GM18951 (cell line): ENCODE data around the gene MED26.
"Not testable (repeated sequence)": the region's sequence is repeated elsewhere in the genome, so short reads cannot be mapped to it uniquely, and the experiment has no call there.

Experiments
- POLR2A ChIP-seq: IDR thresholded peaks from 4 replicates; pipeline ENCODE4 v1.6.1; 2011; ENCODE audit warnings: mild to moderate bottlenecking; ENCODE audit not compliant: insufficient read length, insufficient read depth; ENCODE audit errors: extremely low read depth
- in situ Hi-C: fragments of 300-500 bp; cut with MboI; formaldehyde crosslinking; loops from one replicate; pipeline ENCODE4 v1.12.0; 2022; ENCODE audit warnings: low sequenced_read_pairs, mixed read lengths, inconsistent platforms; ENCODE audit not compliant: unreplicated experiment

Gene MED26

DNA sequence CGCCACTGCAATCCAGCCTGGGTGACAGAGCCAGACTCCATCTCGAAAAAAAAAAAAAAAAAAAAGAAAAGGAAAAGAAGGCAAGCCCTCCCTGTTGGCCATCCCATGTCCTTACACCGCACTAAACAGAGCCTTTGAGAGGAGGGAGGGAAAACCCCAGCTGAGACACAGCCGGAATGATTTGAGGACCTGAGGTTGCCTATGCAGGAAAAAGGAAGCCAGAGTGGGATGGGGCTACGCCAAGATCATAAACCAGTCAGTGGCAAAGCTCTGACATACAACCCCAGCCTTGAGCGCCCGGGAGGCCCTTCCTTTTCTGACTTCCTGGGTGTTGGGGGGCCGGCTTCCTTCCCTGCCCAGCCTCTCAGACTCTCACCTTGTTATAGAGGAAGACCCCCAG is 73.2 kb downstream of the MED26 start:
- no peak for TF ChIP-seq POLR2A
- in situ Hi-C loops = no loop called here

DNA sequence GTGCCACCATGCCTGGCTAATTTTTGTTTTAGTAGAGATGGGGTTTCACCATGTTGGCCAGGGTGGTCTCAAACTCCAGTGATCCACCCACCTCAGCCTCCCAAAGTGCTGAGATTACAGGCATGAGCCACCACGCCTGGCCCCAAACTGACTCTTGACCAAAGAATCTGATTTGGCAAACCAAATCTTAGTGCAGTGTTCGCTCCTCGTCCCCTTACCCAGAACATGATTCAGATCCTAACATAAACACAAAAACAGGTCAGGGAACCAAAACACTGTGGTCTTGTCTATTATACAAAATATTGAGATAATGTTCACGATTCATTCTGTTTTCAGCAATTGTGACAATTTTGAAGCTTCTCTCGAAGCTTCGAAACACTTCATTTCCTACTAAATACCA is 76.1 kb downstream of the MED26 start:
- in situ Hi-C loops = not testable (repeated sequence)

DNA sequence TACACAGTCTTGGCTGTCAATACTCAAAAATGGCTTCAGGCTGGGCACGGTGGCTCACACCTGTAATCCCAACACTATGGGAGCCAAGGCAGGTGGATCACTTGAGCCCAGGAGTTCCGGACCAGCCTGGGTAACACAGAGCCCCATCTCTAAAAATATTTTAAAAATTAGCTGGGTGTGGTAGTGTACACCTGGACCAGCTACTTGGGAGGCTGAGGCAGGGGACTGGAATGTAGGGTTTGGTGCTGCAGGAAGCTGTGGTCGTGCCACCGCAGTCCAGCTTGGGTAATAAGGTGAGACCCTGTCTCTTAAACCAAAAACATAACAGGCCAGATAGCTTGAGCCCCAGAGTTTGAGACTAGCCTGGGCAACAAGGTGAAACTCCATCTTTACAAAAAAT is 79.0 kb downstream of the MED26 start:
- in situ Hi-C loops = no loop called here

DNA sequence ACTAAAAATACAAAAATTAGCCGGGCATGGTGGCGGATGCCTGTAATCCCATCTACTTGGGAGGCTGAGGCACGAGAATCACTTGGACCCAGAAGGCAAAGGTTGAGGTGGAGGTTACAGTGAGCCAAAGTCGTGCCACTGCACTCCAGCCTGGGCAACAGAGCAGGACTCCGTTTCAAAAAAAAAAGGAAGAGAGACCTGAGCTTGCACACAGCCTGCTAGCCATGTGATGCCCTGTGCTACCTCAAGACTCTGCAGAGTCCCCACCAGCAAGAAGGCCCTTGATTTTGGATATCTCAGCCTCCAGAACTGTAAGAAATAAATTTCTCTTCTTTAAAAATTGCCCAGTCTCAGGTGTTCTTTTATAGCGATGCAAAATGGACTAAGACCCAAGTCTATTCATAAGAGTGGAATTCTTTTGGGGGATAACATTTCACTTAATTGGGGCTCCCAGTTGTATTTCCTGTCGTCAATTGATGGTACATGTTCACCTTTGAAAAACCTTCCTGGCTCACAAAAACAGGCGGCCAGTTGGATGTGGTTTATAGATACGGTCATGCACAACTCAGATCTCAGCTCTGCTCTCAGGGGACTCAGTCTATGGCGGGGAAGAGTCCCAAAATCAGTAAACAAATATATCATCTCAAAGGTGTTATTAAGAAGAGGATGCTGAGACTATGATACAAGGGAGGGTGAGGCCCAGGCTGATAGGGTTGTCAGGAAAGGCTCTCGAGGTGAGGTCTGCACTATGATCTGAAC is 83.4 kb downstream of the MED26 start:
- in situ Hi-C loops = no loop called here
- no peak for TF ChIP-seq POLR2A

More for the DNA sequence above, 79.0 kb downstream of the MED26 start:
- no peak for TF ChIP-seq POLR2A

DNA sequence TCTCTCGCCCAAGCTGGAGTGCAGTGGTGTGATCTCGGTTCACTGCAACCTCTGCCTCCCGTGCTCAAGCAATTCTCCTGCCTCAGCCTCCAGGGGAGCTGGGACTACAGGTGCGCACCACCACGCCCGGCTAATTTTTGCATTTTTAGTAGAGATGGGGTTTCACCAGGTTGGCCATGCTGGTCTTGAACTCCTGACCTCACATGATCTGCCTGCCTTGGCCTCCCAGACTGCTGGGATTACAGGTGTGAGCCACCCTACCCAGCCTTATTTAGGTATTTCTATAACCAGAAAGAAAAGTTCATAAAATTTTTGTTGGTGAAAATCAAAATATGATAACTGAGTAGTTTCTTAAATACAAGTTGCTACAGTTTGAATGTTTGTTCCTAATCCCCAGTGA is 84.3 kb downstream of the MED26 start:
- in situ Hi-C loops = not testable (repeated sequence)

DNA sequence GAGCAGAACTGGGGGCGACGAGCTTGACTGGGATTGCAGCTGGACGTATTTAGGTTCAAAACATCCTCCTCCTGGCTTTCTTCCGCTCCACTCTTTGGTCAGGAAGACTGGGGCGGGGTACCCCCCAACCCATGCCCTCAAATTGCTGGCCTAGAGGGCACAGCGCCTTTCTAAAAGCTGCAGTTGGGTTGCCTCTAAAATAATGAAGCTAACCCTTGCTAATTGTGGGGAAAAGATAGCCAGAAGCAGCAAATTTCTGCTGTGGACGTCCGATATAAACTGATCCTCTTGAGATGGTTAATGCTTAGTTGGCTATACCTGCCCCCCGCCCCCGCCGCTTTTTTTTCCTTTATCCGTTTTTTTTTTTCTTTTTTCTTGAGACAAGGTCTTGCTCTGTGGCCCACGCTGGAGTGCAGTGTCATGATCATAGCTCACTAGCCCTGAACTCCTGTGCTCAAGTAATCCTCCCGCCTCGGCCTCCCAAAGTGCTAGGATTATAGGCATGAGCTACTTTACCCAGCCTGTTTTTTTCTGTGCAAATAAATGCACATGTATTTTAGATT is 85.0 kb downstream of the MED26 start:
- in situ Hi-C loops = no loop called here
- no peak for TF ChIP-seq POLR2A

DNA sequence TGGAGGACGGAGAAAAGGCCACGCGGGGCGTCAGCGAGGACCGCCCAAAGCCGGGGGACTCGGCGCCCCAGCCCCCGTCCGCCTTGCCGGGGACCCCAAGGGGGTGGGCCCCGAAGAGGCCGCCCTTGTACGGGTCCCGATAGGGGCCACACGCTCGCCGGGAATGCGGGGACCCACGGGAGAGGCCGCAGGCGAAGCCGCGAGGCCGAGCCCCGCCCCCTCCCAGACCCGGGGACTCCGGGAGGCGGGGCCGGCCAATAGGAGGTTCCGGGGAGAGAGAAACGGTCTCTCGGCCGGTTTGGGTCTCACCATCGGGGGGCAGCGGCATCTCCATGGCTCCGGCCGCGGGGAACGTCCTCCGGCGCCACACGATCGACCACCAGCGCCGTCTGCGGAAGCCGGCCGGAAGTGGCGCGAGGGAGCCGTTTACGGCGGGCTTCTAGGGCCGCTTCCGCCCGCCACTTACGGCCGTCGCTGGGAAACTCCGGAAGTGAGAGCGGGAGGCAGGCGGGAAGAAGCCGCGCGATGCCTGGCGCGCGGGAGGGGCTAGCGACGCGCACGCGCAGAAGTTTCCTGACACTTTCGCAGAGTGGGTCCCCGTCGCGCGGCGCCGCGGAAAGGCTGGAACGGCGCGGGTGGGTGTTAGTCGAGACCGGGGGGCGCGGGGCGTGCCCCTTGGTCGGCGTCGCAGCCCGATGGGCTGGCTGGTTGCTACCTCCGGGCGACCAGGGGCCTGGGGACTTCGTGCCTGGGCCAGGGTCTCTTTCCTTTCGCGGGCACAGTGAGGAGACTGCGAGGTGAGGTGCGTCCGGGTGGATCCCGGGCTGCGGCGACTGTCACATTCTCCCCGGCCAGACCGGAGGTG is 85.7 kb downstream of the MED26 start, which contains the start of gene CHERP:
TSS of gene CHERP (minus strand) at position 393 of the 865 bp plus-strand sequence. CDS start at position 334, 59 bp downstream.
- in situ Hi-C loops = no loop called here

DNA sequence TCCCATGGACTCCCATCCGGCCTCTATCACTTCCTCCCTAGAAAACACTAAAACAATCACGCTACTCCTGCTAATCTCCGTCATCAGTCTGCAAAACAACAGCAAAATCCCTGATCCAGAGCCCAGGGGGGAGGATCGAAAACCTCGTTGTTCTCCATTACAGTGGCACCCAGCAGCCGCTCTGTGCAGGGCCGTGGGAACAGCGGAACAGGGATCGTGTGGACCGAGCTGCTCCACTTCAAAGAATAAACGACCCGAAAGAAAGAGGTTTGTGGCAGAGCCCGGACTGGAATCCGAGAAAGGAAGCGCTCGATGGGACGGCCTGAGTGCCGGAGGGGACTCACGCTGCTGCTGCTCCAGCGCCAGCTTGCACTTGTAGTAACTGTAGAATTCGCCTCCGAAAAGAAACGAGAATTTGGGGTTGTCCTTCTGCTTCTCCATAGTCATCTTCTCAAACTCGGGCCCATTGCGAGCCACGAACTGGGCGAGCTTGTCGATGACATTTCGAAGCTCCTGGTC is 86.4 kb downstream of the MED26 start:
- no peak for TF ChIP-seq POLR2A
- in situ Hi-C loops = no loop called here

More for the DNA sequence above, 85.7 kb downstream of the MED26 start, which contains the start of gene CHERP:
- TF ChIP-seq POLR2A = peak; percentile 96

DNA sequence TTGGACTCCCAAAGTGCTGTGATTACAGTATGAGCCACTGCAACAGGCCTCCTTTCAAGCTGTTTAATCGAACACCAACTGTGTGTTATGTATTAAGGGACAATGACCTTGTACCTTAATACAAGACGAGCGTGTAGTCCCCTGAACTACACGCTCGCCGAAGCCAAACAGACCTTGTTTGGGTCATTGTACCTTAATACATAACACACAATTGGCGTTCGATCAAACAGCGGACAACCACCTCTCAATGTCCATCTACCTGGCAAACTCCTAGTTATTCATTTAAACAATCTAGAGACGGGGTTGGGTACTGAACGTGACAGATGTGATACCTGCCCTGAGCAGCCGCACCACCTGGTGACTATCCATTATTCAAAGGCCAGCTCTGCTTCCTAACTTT is 87.1 kb downstream of the MED26 start:
- in situ Hi-C loops = no loop called here
- no peak for TF ChIP-seq POLR2A

DNA sequence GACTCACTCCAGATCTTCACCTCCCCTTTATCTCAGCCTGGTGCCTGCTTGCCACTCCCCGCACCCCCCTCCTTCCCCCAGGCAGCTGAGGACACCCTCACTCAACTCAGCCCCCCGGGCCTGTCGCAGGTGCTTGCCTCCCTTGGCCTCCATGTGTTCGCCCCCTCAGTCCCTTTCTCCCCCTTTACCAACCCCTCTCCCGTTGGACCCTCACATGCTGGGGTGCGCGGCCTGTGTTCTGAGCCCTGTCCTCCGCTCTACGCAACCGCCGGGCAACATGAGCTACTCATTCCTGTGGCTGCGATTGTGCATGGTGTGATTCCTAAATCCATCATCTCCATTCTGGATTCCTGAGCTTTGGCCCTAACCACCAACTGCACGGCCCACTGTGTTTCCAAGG is 90.9 kb downstream of the MED26 start:
- in situ Hi-C loops = no loop called here
- no peak for TF ChIP-seq POLR2A

DNA sequence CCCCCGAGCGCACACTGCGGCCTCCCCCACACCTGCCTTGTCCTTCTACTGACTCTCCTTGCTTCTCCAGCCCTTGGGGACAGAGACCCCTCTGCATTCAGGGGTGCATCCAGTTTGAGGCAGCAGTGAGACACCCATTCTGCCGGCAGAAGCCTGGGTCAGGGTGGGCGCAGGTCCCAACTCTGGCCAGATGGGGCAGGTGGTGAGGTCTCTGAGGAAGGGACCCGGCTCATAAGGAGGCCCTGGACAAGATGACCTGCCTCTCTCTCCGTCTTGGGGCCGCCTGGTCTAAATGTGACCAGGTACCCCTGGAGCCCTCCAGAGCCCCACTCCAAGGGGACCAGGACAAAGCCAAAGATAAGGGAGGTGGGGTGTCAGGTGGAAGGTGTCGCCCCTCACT is 91.9 kb downstream of the MED26 start:
- no peak for TF ChIP-seq POLR2A
- in situ Hi-C loops = no loop called here

DNA sequence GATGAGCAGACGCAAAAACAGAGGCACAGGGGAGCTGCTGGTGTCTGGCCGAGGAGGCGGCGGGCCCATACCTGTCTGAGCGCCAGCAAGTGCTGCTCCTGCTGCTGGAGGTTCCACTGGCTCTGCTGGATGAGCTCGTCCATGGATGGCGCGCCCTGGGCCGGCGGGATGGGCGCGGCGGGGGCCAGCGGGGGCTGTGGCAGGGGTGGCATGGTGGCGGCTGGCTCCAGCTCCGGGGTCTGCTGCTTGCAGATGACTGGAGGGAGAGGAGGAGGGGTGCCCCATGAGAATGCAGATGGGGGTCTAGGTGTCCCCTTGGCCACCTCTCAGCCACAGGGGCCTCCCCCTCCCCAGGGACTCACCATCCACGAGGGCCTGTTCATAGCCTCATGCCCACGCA is 92.6 kb downstream of the MED26 start:
- in situ Hi-C loops = no loop called here
- no peak for TF ChIP-seq POLR2A

DNA sequence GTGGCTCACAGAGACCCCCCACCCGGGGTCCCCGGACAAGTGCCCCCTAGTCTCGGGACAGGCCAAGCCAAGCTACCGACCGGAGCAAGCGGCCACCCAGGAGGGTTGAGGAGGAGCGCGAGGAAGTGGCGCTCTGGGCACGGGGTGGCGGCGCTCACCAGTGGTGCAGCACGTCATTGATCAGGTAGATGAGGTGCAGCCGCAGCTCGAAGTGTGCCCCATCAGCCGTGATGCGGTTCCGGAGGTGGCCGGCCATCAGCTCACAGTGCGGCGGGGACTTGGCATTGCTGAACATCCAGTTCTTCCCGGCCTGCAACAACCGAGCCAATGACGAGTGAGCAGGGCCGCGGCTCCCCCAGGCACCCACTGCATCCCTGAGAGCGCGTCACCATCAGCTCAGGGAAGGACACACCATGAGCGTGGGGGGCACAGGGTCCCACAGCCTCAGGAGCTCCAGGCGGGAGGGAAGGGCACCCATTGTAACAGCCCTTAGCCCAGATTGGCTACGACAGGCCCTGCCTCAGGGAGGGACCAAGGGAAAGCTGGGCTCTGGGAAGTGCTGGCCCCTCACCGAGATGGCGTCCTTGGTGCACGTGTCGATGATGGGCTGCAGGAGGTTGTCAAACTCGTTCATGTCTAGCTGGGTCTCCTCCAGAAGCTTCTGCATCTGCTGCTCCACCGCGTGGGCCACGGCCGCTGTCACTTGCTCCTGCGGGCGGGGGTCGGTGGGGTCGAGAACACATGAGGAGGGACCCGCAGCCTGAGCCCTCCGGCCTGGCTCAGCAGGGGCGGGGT is 95.4 kb downstream of the MED26 start:
- no peak for TF ChIP-seq POLR2A
- in situ Hi-C loops = no loop called here
